B cell (primary cell): ENCODE measurements around the gene GPA33. TPM values are rescaled to one million over a fixed set of nuclear protein-coding genes. Genes with fewer than 3 reads are reported as not detected.

Experiments
- ATAC-seq: fragments of 200-7000 bp; cut with Tn5 transposase; one replicate; pipeline ENCODE4 v1.10.0; 2021; ENCODE audit warnings: low read depth, mild to moderate bottlenecking, moderate number of reproducible peaks, moderate library complexity
- CTCF ChIA-PET: fragments of 350-600 bp; sonication (Branson Sonifier 250); formaldehyde crosslinking; loops from one replicate; lab custom pipeline; 2021; ENCODE audit warnings: antibody characterized with exemption, inconsistent platforms; lab: Charles Lee
- POLR2A ChIA-PET: fragments of 350-600 bp; sonication (Branson Sonifier 250); formaldehyde crosslinking; loops from one replicate; lab custom pipeline; 2021; ENCODE audit warnings: antibody characterized with exemption; lab: Charles Lee
- DNase-seq: peaks from one replicate; pipeline ENCODE4 v3.0.0; 2013
- H2AFZ ChIP-seq: 2 replicates; pipeline ENCODE4 v1.6.1; 2012; ENCODE audit warnings: mild to moderate bottlenecking, low read depth, low read length; ENCODE audit not compliant: insufficient read depth, poor library complexity, severe bottlenecking
- H3K27ac ChIP-seq, 2 donors: 1 replicate in 1 of 2; 2 replicates in 1 of 2; pipeline ENCODE4 v1.5.1; 2012 to 2013; ENCODE audit warnings: low read length in 2 of 2, mild to moderate bottlenecking in 2 of 2, moderate library complexity in 1 of 2
- H3K27me3 ChIP-seq, 4 experiments: fragments of 200-600 bp in 1 of 4; sonication (generic) in 1 of 4; replicated peaks in 1 of 4; 1 replicate in 2 of 4; 2 replicates in 2 of 4; pipeline versions ENCODE4 v1.6.1 to v1.7.0; 2013 to 2016; ENCODE audit warnings: low read length in 3 of 4, mild to moderate bottlenecking in 2 of 4, mixed read lengths in 1 of 4, moderate library complexity in 1 of 4; ENCODE audit not compliant: insufficient read depth in 4 of 4, control insufficient read depth in 3 of 4; ENCODE audit errors: control extremely low read depth in 1 of 4
- H3K36me3 ChIP-seq, 2 experiments: replicated peaks in 1 of 2; 1 replicate in 1 of 2; 2 replicates in 1 of 2; pipeline versions ENCODE4 v1.6.1 to v1.7.1; 2013; ENCODE audit warnings: low read length in 1 of 2; ENCODE audit not compliant: insufficient read depth in 2 of 2, control insufficient read depth in 1 of 2; ENCODE audit errors: control extremely low read depth in 1 of 2, extremely low read depth in 1 of 2
- H3K4me1 ChIP-seq, 2 donors: fragments of 200-600 bp in 1 of 2; sonication (generic) in 1 of 2; 1 replicate in 1 of 2; 2 replicates in 1 of 2; pipeline versions ENCODE4 v1.5.1 to v1.6.1; 2013 to 2017; ENCODE audit warnings: low read length in 2 of 2; ENCODE audit not compliant: control insufficient read depth in 2 of 2, insufficient read depth in 2 of 2
- H3K4me2 ChIP-seq: replicated peaks from 2 replicates; pipeline ENCODE3; 2012; ENCODE audit warnings: mild to moderate bottlenecking, low read depth, low read length; ENCODE audit not compliant: poor library complexity, severe bottlenecking
- H3K4me3 ChIP-seq, 5 experiments: fragments of 200-600 bp in 1 of 5; sonication (generic) in 1 of 5; 1 replicate in 3 of 5; 2 replicates in 2 of 5; pipeline versions ENCODE4 v1.5.1 to v1.7.0; 2011 to 2016; ENCODE audit warnings: low read length in 4 of 5, mild to moderate bottlenecking in 4 of 5, low read depth in 2 of 5, control low read depth in 1 of 5, moderate library complexity in 1 of 5; ENCODE audit not compliant: insufficient read depth in 1 of 5; ENCODE audit errors: control extremely low read depth in 1 of 5, extremely low read depth in 1 of 5
- H3K79me2 ChIP-seq: fragments of 200-600 bp; sonication (generic); one replicate; pipeline ENCODE4 v1.6.0; 2016; ENCODE audit warnings: low read length; ENCODE audit not compliant: control insufficient read depth, insufficient read depth
- H3K9ac ChIP-seq: fragments of 200-600 bp; sonication (generic); 2 replicates; pipeline ENCODE4 v1.6.1; 2017; ENCODE audit warnings: mild to moderate bottlenecking, low read length, moderate library complexity
- H3K9me3 ChIP-seq, 3 donors: one replicate each; pipeline versions ENCODE4 v1.6.1 to v1.7.1; 2013; ENCODE audit warnings: low read length in 2 of 3; ENCODE audit not compliant: control insufficient read depth in 2 of 3, insufficient read depth in 1 of 3; ENCODE audit errors: control extremely low read depth in 1 of 3
- H4K20me1 ChIP-seq: 2 replicates; pipeline ENCODE4 v1.6.0; 2012; ENCODE audit warnings: mild to moderate bottlenecking, low read length; ENCODE audit not compliant: insufficient read depth, control insufficient read depth, poor library complexity, severe bottlenecking
- H3K27ac Mint-ChIP-seq: one replicate; pipeline ENCODE4 v1.8.0; 2021; ENCODE audit warnings: mixed read lengths
- H3K27me3 Mint-ChIP-seq: one replicate; pipeline ENCODE4 v1.8.0; 2021; ENCODE audit warnings: mixed read lengths
- H3K4me1 Mint-ChIP-seq: one replicate; pipeline ENCODE4 v1.8.0; 2021; ENCODE audit warnings: mixed read lengths
- H3K4me3 Mint-ChIP-seq: one replicate; pipeline ENCODE4 v1.8.0; 2021; ENCODE audit warnings: mixed read lengths
- H3K9me3 Mint-ChIP-seq: one replicate; pipeline ENCODE4 v1.8.0; 2022; ENCODE audit warnings: mixed read lengths; ENCODE audit not compliant: insufficient read depth
- CTCF ChIP-seq: fragments of 200-600 bp; IDR thresholded peaks from one replicate; pipeline ENCODE4 v1.8.0; 2022; ENCODE audit warnings: antibody characterized with exemption, mild to moderate bottlenecking
- EZH2 ChIP-seq: IDR thresholded peaks from 2 replicates; pipeline ENCODE4 v1.6.1; 2012; ENCODE audit warnings: borderline replicate concordance, low read depth, mild to moderate bottlenecking, moderate library complexity, low read length; ENCODE audit not compliant: insufficient read depth, poor library complexity, severe bottlenecking
- WGBS: methylation state at CpG from one replicate; pipeline ENCODE4 v1.1.5; 2013; ENCODE audit warnings: missing lambda C conversion rate; ENCODE audit not compliant: insufficient coverage; 5-methylcytosine and 5-hydroxymethylcytosine counted together
- intact Hi-C: fragments of 100-400 bp; cut with micrococcal nuclease; formaldehyde crosslinking; loops from one replicate; pipeline ENCODE4 v1.10.0; 2022
- polyA plus RNA-seq: library from polyadenylated mRNA; depleted of rRNA; stranded (reverse); fragments of >200 nt; gene quantifications from 2 replicates; pipeline ENCODE4 v1.2.3, GENCODE V29; 2012
- total RNA-seq, 2 donors: library from RNA; stranded (reverse); fragments of 120-200 nt in 1 of 2; gene quantifications; 1 replicate in 1 of 2; 2 replicates in 1 of 2; pipeline versions ENCODE4 v1.2.3 to v1.2.4, GENCODE V29; 2013 to 2022

GPA33 gene
- total and polyA plus RNA-seq, 2 donors (not counting 1 experiment from before 2014, with no cell fraction given): 0.91 to 2.4 TPM

- ChIA-PET POLR2A (no interaction called here), CTCF (interaction anchor here (0.6 to 1.1 kb wide), 2 partner anchors 10 to 51 kb away, joined by 3 read pairs; no protein-coding TSS in a partner anchor)
- Mint-ChIP-seq H3K27ac (no peak overlapping the region), H3K9me3 (peaks cover 8% of the 10 kb centered on the region), H3K27me3 (peaks cover 20% of the 10 kb centered on the region), H3K4me1 (peaks cover 26% of the 10 kb centered on the region), H3K4me3 (no peak overlapping the region)
- ATAC-seq (no peak), DNase-seq (no peak)
- Histone ChIP-seq H4K20me1 (no peaks in the 10 kb centered on the region), H3K27ac (no peak overlapping the region), H3K9ac (no peak overlapping the region), H3K79me2 (no peaks in the 10 kb centered on the region), H2AFZ (no peak overlapping the region), H3K27me3 (peaks cover 0 to 3% (median 1%) of the 10 kb centered on the region in 4 experiments), H3K9me3 (peaks cover 1 to 9% (median 3%) of the 10 kb centered on the region in 3 donors), H3K4me1 (peaks cover 13 to 22% of the 10 kb centered on the region in 2 donors), H3K36me3 (no peaks in the 10 kb centered on the region), H3K4me3 (no peak overlapping the region), H3K4me2 (no peak overlapping the region)
- WGBS: 100% methylated on average over 1 of the region's 4 CpGs
- intact Hi-C loops: no loop called here
- TF ChIP-seq CTCF (no peak), EZH2 (no peak)
Measured at GRCh38 chr1:167111868-167112709, 21.9 kb upstream of the GPA33 start.

- no peak overlapping the region for H3K4me3 Mint-ChIP-seq
- peaks cover 0 to 3% (median 1%) of the 10 kb centered on the region in 4 experiments for H3K27me3 ChIP-seq
- H2AFZ ChIP-seq: no peak overlapping the region
- no peak overlapping the region for H3K4me3 ChIP-seq
- DNase-seq (peak; percentile 15), ATAC-seq (no peak)
- H3K27ac Mint-ChIP-seq: no peak overlapping the region
- H3K27me3 Mint-ChIP-seq: peaks cover 20% of the 10 kb centered on the region
- H3K9me3 Mint-ChIP-seq: peaks cover 8% of the 10 kb centered on the region
- peaks cover 1 to 9% (median 3%) of the 10 kb centered on the region in 3 donors for H3K9me3 ChIP-seq
- no peak overlapping the region for H3K9ac ChIP-seq
- WGBS: 27% methylated on average over 3 of the region's 3 CpGs
- H3K4me2 ChIP-seq: no peak overlapping the region
- TF ChIP-seq EZH2: no peak
- H3K36me3 ChIP-seq: no peaks in the 10 kb centered on the region
- no peak overlapping the region for H3K27ac ChIP-seq
- POLR2A ChIA-PET: no interaction called here
- no peaks in the 10 kb centered on the region for H3K79me2 ChIP-seq
- peaks cover 15 to 26% of the 10 kb centered on the region in 2 donors for H3K4me1 ChIP-seq
- H4K20me1 ChIP-seq: no peaks in the 10 kb centered on the region
- intact Hi-C loops: no loop called here
- H3K4me1 Mint-ChIP-seq: peaks cover 30% of the 10 kb centered on the region
- CTCF ChIA-PET: no interaction called here
Measured at GRCh38 chr1:167110586-167110985, 20.4 kb upstream of the GPA33 start.
